HepG2 (cell line): Measurements from ENCODE around the gene MYADML2. TPM values are rescaled to one million over a fixed set of nuclear protein-coding genes. Genes with fewer than 3 reads are reported as not detected.

ENCODE experiments used
- ARNTL ChIP-seq: sonication (generic); formaldehyde crosslinking; IDR thresholded peaks from 2 replicates; pipeline ENCODE4 v1.4.0; 2020; ENCODE audit warnings: mild to moderate bottlenecking, missing genetic modification reagents
- ATF5 ChIP-seq: sonication (generic); formaldehyde crosslinking; IDR thresholded peaks from 2 replicates; pipeline ENCODE4 v1.4.0; 2020; ENCODE audit warnings: mild to moderate bottlenecking, low read depth, missing genetic modification reagents
- GATAD2A ChIP-seq: IDR thresholded peaks from 2 replicates; pipeline ENCODE4 v1.6.1; 2016
- HIVEP1 ChIP-seq: sonication (generic); formaldehyde crosslinking; IDR thresholded peaks from 2 replicates; pipeline ENCODE4 v1.4.0; 2020; ENCODE audit warnings: mild to moderate bottlenecking, missing genetic modification reagents
- NONO ChIP-seq, 2 experiments: fragments of 450-650 bp in 1 of 2; sonication (generic) in 1 of 2; formaldehyde crosslinking in 1 of 2; IDR thresholded peaks in 1 of 2; conservative IDR thresholded peaks in 1 of 2; 2 replicates each; pipeline versions ENCODE4 v1.6.1 to v1.8.0; 2017 to 2022; ENCODE audit warnings: mild to moderate bottlenecking in 1 of 2, missing genetic modification reagents in 1 of 2, moderate library complexity in 1 of 2
- TCF7L2 ChIP-seq: IDR thresholded peaks from 2 replicates; pipeline ENCODE4 v1.6.1; 2011; ENCODE audit warnings: mild to moderate bottlenecking, low read depth, low read length, moderate library complexity
- TFAP4 ChIP-seq: sonication (generic); IDR thresholded peaks from 2 replicates; pipeline ENCODE4 v1.6.1; 2016; ENCODE audit warnings: low read depth, borderline replicate concordance
- ZBTB7A ChIP-seq: sonication (generic); formaldehyde crosslinking; IDR thresholded peaks from 2 replicates; pipeline ENCODE4 v1.8.0; 2022; ENCODE audit warnings: mild to moderate bottlenecking, missing genetic modification reagents
- ZNF788 ChIP-seq: sonication (generic); formaldehyde crosslinking; IDR thresholded peaks from 2 replicates; pipeline ENCODE4 v1.5.0; 2020; ENCODE audit warnings: mild to moderate bottlenecking, missing genetic modification reagents, borderline replicate concordance
- ZNF879 ChIP-seq: sonication (generic); formaldehyde crosslinking; IDR thresholded peaks from 2 replicates; pipeline ENCODE4 v1.8.1; 2023; ENCODE audit warnings: missing genetic modification reagents
- ZNF891 ChIP-seq: sonication (generic); formaldehyde crosslinking; IDR thresholded peaks from 2 replicates; pipeline ENCODE4 v1.5.0; 2020; ENCODE audit warnings: mild to moderate bottlenecking, missing genetic modification reagents
- polyA plus RNA-seq, 8 experiments: library from polyadenylated mRNA; depleted of rRNA in 3 of 8; stranded (reverse) in 7 of 8; unstranded in 1 of 8; fragments of >200 nt; fragmentation: Illumina TruSeq in 4 of 8; extraction: Trizol in 4 of 8; gene quantifications; 2 replicates each; pipeline versions ENCODE4 v1.2.1 to v1.2.3, GENCODE V29; 2011 to 2016; ENCODE audit warnings: low read depth in 4 of 8, missing spikeins in 1 of 8, mixed read lengths in 1 of 8; ENCODE audit not compliant: insufficient read depth in 1 of 8
- total RNA-seq, 5 experiments: library from RNA; depleted of rRNA; stranded (reverse); fragments of >200 nt; fragmentation: Illumina TruSeq; extraction: Trizol; gene quantifications; 2 replicates each; pipeline ENCODE4 v1.2.3, GENCODE V29; 2016; ENCODE audit warnings: low read depth in 1 of 5
- TF ChIP-seq, protein P1 (sequence below): sonication (generic); formaldehyde crosslinking; IDR thresholded peaks from 2 replicates; pipeline ENCODE4 v1.4.0; 2020; ENCODE audit warnings: missing genetic modification reagents
- TF ChIP-seq, protein P2 (sequence below), 2 experiments: sonication (generic) in 1 of 2; formaldehyde crosslinking in 1 of 2; IDR thresholded peaks; 2 replicates each; pipeline versions ENCODE4 v1.5.1 to v1.6.1; 2011 to 2020; ENCODE audit warnings: borderline replicate concordance in 1 of 2, low read depth in 1 of 2, low read length in 1 of 2, mild to moderate bottlenecking in 1 of 2, missing genetic modification reagents in 1 of 2, moderate library complexity in 1 of 2
- TF ChIP-seq, protein P3 (sequence below): sonication (generic); formaldehyde crosslinking; IDR thresholded peaks from 2 replicates; pipeline ENCODE4 v1.4.0; 2020; ENCODE audit warnings: missing genetic modification reagents
- TF ChIP-seq, protein P4 (sequence below): sonication (generic); formaldehyde crosslinking; IDR thresholded peaks from 2 replicates; pipeline ENCODE4 v1.4.0; 2020; ENCODE audit warnings: low read depth, missing genetic modification reagents

MYADML2 gene
- total and polyA plus RNA-seq, 2 of the 13 experiments (the other 11 are each of a cell fraction or from before 2014, with no cell fraction given), result not detected

DNA sequence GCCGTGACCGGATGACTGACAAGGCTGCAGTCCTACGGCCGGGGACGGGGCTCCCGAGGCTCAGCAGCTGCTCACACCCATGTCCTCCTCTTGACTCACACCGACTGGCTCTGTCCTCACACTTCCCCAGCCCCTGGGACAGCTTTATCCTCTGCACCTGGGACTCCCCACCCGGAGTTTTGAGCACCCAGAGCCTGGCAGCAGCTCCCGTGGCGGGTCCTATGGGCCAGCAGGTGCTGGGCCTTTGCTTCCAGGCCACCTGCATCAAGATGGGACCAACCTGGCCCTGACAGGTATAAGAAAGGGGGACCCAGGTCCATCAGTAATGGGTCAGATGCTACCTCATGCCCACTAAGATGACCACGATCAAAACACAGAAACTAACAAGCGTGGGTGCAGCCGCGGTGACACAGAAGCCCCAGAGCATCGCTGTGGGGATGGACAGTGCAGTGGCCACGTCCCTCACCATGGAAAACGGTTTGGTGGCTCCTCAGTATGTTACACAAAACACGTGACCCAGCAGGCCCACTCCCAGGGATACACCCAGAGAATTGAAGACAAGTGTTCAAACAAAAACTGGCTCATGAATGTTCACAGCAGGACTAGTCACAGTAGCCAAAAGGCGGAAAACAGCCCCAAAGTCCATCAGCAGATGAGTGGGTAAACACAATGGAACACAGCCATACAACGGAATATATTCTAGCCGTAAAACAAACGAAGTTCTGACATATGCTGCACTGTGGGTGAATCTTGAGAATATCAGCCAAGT is 17.2 kb upstream of the MYADML2 start (continued):
- TF ChIP-seq, protein P1, sequence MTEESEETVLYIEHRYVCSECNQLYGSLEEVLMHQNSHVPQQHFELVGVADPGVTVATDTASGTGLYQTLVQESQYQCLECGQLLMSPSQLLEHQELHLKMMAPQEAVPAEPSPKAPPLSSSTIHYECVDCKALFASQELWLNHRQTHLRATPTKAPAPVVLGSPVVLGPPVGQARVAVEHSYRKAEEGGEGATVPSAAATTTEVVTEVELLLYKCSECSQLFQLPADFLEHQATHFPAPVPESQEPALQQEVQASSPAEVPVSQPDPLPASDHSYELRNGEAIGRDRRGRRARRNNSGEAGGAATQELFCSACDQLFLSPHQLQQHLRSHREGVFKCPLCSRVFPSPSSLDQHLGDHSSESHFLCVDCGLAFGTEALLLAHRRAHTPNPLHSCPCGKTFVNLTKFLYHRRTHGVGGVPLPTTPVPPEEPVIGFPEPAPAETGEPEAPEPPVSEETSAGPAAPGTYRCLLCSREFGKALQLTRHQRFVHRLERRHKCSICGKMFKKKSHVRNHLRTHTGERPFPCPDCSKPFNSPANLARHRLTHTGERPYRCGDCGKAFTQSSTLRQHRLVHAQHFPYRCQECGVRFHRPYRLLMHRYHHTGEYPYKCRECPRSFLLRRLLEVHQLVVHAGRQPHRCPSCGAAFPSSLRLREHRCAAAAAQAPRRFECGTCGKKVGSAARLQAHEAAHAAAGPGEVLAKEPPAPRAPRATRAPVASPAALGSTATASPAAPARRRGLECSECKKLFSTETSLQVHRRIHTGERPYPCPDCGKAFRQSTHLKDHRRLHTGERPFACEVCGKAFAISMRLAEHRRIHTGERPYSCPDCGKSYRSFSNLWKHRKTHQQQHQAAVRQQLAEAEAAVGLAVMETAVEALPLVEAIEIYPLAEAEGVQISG (CRISPR knock-in tag), result no peak
- TF ChIP-seq, protein P2, sequence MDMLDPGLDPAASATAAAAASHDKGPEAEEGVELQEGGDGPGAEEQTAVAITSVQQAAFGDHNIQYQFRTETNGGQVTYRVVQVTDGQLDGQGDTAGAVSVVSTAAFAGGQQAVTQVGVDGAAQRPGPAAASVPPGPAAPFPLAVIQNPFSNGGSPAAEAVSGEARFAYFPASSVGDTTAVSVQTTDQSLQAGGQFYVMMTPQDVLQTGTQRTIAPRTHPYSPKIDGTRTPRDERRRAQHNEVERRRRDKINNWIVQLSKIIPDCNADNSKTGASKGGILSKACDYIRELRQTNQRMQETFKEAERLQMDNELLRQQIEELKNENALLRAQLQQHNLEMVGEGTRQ (IDR thresholded peaks at IDR 0.05; ENCODE audit: low read depth, low read length), result peak; percentile 24; the same call in 1 of the 2 replicates
- TF ChIP-seq, protein P2 (CRISPR knock-in tag; IDR thresholded peaks at IDR 0.05; ENCODE audit: borderline replicate concordance), result no peak; the same call in 1 of the 2 replicates
- TF ChIP-seq, protein P3, sequence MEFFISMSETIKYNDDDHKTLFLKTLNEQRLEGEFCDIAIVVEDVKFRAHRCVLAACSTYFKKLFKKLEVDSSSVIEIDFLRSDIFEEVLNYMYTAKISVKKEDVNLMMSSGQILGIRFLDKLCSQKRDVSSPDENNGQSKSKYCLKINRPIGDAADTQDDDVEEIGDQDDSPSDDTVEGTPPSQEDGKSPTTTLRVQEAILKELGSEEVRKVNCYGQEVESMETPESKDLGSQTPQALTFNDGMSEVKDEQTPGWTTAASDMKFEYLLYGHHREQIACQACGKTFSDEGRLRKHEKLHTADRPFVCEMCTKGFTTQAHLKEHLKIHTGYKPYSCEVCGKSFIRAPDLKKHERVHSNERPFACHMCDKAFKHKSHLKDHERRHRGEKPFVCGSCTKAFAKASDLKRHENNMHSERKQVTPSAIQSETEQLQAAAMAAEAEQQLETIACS (CRISPR knock-in tag), result no peak
- TF ChIP-seq ARNTL (CRISPR knock-in tag) (0 out of 2 replicates have a peak, but pooled peaks have one; percentile 22), NONO (IDR thresholded peaks at IDR 0.05) (no peak), NONO (CRISPR knock-in tag; conservative IDR thresholded peaks at IDR 0.05) (0 out of 2 replicates have a peak, but pooled peaks have one; percentile 16), ZBTB7A (CRISPR knock-in tag) (peak; percentile 39; the same call in 1 of the 2 replicates), ZNF788 (CRISPR knock-in tag) (no peak), ZNF891 (CRISPR knock-in tag) (peak; percentile 45; the same call in 1 of the 2 replicates), ZNF879 (CRISPR knock-in tag) (no peak), TCF7L2 (no peak), HIVEP1 (0 out of 2 replicates have a peak, but pooled peaks have one; percentile 4), TFAP4 (peak; percentile 72; the same call in 1 of the 2 replicates), ATF5 (CRISPR knock-in tag) (no peak), GATAD2A (CRISPR knock-in tag) (peak; percentile 65)
- TF ChIP-seq, protein P4, sequence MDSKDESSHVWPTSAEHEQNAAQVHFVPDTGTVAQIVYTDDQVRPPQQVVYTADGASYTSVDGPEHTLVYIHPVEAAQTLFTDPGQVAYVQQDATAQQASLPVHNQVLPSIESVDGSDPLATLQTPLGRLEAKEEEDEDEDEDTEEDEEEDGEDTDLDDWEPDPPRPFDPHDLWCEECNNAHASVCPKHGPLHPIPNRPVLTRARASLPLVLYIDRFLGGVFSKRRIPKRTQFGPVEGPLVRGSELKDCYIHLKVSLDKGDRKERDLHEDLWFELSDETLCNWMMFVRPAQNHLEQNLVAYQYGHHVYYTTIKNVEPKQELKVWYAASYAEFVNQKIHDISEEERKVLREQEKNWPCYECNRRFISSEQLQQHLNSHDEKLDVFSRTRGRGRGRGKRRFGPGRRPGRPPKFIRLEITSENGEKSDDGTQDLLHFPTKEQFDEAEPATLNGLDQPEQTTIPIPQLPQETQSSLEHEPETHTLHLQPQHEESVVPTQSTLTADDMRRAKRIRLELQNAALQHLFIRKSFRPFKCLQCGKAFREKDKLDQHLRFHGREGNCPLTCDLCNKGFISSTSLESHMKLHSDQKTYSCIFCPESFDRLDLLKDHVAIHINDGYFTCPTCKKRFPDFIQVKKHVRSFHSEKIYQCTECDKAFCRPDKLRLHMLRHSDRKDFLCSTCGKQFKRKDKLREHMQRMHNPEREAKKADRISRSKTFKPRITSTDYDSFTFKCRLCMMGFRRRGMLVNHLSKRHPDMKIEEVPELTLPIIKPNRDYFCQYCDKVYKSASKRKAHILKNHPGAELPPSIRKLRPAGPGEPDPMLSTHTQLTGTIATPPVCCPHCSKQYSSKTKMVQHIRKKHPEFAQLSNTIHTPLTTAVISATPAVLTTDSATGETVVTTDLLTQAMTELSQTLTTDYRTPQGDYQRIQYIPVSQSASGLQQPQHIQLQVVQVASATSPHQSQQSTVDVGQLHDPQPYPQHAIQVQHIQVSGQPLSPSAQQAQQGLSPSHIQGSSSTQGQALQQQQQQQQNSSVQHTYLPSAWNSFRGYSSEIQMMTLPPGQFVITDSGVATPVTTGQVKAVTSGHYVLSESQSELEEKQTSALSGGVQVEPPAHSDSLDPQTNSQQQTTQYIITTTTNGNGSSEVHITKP (CRISPR knock-in tag), result no peak
